Subcutaneous abdominal adipose tissue (tissue), 5 donors: ENCODE data around the gene PSME1.

ENCODE experiments used
- H3K27ac ChIP-seq: one replicate; pipeline ENCODE4 v1.7.0; 2013; ENCODE audit warnings: low read depth, mild to moderate bottlenecking, inconsistent platforms, low read length, moderate library complexity
- H3K27me3 ChIP-seq, 5 donors: one replicate each; pipeline ENCODE4 v1.7.0; 2013; ENCODE audit warnings: low read length in 5 of 5, inconsistent platforms in 1 of 5; ENCODE audit not compliant: control insufficient read depth in 5 of 5, insufficient read depth in 4 of 5
- H3K36me3 ChIP-seq, 5 donors: one replicate each; pipeline ENCODE4 v1.7.0; 2013; ENCODE audit warnings: low read length in 5 of 5; ENCODE audit not compliant: control insufficient read depth in 5 of 5, insufficient read depth in 5 of 5
- H3K4me1 ChIP-seq, 5 donors: one replicate each; pipeline ENCODE4 v1.7.0; 2013; ENCODE audit warnings: low read length in 5 of 5, mild to moderate bottlenecking in 3 of 5, moderate library complexity in 1 of 5; ENCODE audit not compliant: control insufficient read depth in 5 of 5, insufficient read depth in 5 of 5
- H3K4me3 ChIP-seq, 5 donors: one replicate each; pipeline ENCODE4 v1.7.0; 2013; ENCODE audit warnings: low read length in 5 of 5, low read depth in 1 of 5
- H3K9ac ChIP-seq, 5 donors: one replicate each; pipeline ENCODE4 v1.7.0; 2013; ENCODE audit warnings: low read length in 5 of 5, mild to moderate bottlenecking in 4 of 5, moderate library complexity in 3 of 5
- H3K9me3 ChIP-seq, 5 donors: one replicate each; pipeline ENCODE4 v1.7.0; 2013; ENCODE audit warnings: low read length in 5 of 5; ENCODE audit not compliant: control insufficient read depth in 5 of 5
- donor health status: healthy.
- donor health status: healthy.
- donor health status: healthy.
- donor health status: healthy.
- donor health status: healthy.

PSME1 gene

DNA sequence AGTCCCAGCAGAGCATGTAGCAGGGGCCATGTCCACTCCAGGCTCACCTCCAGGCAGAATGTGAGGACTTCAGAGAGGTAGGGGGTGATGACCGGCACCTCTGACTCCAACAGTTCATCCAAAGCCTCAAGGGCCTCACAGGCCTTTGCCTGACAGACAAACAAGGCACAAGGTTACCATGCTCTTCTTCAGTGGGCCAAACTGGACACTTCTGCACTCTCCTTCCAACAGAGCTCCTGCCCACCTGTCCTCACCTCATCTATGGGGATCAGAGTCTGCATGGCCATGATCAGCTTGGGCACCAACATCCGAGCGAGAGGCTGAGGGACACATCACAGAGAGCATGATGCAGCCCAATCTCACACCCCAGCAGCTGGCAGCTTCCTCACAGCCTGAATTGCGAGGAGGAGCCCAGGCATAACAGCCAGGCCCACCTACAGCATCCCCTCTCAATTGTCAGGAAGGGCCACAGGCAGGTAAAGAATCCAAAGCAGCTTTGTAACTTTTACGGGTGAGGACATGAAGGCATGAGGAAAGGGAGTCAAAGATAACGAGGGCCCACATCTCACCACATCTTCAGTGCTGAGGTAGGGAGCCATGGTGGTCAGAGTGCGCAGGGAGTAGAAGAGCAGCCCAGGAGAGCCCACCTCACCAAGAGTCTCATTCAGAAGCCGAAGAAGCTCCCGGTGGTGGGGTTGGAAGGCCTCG, 51.0 kb downstream of the PSME1 start:
- no peak overlapping the region for H3K27ac ChIP-seq

DNA sequence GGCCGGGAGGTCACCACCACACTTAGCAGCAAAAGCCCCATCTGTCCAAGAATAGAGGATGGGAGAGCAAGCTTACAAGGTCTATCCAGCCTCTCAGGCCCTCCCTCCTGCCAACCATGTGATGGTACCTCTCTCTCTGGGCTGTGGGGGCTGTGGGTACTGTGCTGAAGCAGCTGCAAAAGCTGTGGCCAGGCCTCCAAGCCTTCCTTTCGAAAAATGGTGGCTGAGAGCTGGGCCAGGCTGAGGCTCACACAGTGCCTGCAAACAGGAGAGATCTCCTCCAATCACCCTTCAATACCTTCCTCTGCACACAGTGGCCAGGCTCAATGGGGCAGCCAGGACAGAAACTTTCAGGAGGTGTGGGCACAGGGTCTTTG, 51.5 kb downstream of the PSME1 start:
- Histone ChIP-seq H3K27ac (no peak overlapping the region), H3K4me1 (peaks cover 6 to 20% (median 19%) of the 10 kb centered on the region in 5 donors), H3K27me3 (no peaks in the 10 kb centered on the region), H3K9ac (peak overlapping the region in 3 of 5 donors; percentile 5 to 83 (median 82)), H3K36me3 (peaks cover 5 to 71% (median 57%) of the 10 kb centered on the region in 5 donors), H3K9me3 (no peaks in the 10 kb centered on the region), H3K4me3 (peak overlapping the region; percentile 68 to 78 (median 74))

More for the DNA sequence above, 51.0 kb downstream of the PSME1 start:
- no peak overlapping the region for H3K9ac ChIP-seq
- peaks cover 5 to 71% (median 57%) of the 10 kb centered on the region in 5 donors for H3K36me3 ChIP-seq
- no peaks in the 10 kb centered on the region for H3K9me3 ChIP-seq
- H3K4me3 ChIP-seq = no peak overlapping the region
- peaks cover 6 to 20% (median 19%) of the 10 kb centered on the region in 5 donors for H3K4me1 ChIP-seq
- no peaks in the 10 kb centered on the region for H3K27me3 ChIP-seq
